IPS-20b (cell line): ENCODE measurements around the gene ACP7.

Experiments used
- H3K27ac ChIP-seq: one replicate; pipeline ENCODE4 v1.5.1; 2013; ENCODE audit warnings: low read length
- H3K27me3 ChIP-seq: 2 replicates; pipeline ENCODE4 v1.6.1; 2013; ENCODE audit warnings: mild to moderate bottlenecking, low read length, inconsistent platforms; ENCODE audit not compliant: insufficient read depth
- H3K36me3 ChIP-seq: 2 replicates; pipeline ENCODE4 v1.6.1; 2013; ENCODE audit warnings: low read depth, mild to moderate bottlenecking, inconsistent platforms, low read length, moderate library complexity; ENCODE audit not compliant: insufficient read depth
- H3K4me1 ChIP-seq: 2 replicates; pipeline ENCODE4 v1.6.1; 2013; ENCODE audit warnings: mild to moderate bottlenecking, control low read depth, inconsistent platforms, low read length, moderate library complexity; ENCODE audit not compliant: insufficient read depth
- H3K4me3 ChIP-seq: 2 replicates; pipeline ENCODE4 v1.5.1; 2013; ENCODE audit warnings: mild to moderate bottlenecking, low read length, inconsistent platforms
- H3K9ac ChIP-seq: 2 replicates; pipeline ENCODE4 v1.6.1; 2013; ENCODE audit warnings: low read depth, mild to moderate bottlenecking, inconsistent platforms, low read length, moderate library complexity
- H3K9me3 ChIP-seq: 2 replicates; pipeline ENCODE4 v1.6.1; 2013; ENCODE audit warnings: mild to moderate bottlenecking, low read depth, low read length, inconsistent platforms; ENCODE audit not compliant: insufficient read depth

The ACP7 gene

GRCh38 chr19:39156326-39157230 is 72.4 kb downstream of the ACP7 start:
- H3K4me1 ChIP-seq, result peaks cover 8% of the 10 kb centered on the region

DNA sequence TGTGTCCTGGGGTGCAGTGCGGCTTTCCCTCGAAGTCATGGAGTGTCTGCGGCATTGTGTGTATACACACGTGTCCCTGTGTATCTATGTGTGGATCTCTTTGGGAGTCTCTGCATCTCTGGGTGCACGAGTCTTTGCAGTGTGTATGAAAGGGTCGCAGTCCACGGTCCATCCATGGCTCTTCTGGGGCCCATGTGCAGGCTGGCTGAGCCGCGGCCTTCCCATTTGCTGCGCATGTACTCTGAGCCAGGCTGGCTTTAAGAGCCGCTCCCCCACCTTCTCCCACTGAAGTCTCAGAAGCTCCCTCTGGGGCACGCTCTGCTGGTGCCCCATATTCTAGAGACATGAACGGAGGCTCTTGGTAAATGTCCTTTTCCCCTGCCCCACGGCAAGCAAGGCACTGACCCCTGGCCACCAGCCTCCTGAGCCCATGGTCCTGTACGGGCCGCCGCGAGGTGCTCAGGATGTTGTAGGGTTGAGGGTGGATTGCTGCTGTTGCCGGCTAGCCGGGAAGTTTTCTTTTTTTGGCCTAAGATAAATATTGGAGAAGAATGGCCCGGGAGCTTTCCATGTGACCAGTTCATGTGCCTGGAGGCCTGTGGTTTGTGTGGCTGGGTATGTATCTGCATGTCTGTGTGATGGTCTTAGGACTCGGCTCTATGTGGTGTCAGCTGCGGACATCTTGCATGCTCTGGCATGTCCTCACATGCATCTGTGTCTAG is 73.3 kb downstream of the ACP7 start:
- Histone ChIP-seq H3K36me3 (no peaks in the 10 kb centered on the region), H3K9me3 (no peaks in the 10 kb centered on the region), H3K27me3 (no peaks in the 10 kb centered on the region), H3K9ac (no peak overlapping the region), H3K27ac (no peak overlapping the region), H3K4me1 (peaks cover 8% of the 10 kb centered on the region), H3K4me3 (no peak overlapping the region)

More at GRCh38 chr19:39156326-39157230, 72.4 kb downstream of the ACP7 start:
- Histone ChIP-seq H3K27me3 (no peaks in the 10 kb centered on the region), H3K27ac (no peak overlapping the region), H3K9me3 (no peaks in the 10 kb centered on the region), H3K4me3 (no peak overlapping the region), H3K36me3 (no peaks in the 10 kb centered on the region), H3K9ac (no peak overlapping the region)

DNA sequence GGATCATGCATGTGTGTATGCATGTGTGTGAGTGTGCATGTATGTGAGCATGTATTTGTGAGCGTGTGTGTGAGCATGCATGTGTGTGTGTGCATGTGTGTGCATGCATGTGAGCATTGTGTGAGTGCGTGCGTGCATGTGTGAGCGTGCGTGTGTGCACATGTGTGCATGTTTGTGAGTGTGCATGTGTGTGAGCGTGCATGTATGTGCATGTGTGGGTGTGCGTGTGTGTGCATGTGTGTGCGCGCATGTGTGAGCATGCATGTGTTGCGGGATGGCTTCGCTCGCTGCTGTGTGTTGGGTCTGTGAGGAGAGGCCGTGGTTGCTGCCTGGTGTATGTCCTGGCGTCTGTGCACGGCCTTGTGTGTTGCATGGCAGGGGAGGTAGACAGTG is 73.8 kb downstream of the ACP7 start:
- H3K27ac ChIP-seq, result no peak overlapping the region

GRCh38 chr19:39158646-39159260 is 74.6 kb downstream of the ACP7 start:
- H3K27me3 ChIP-seq, result no peaks in the 10 kb centered on the region
- H3K27ac ChIP-seq, result no peak overlapping the region
- peaks cover 8% of the 10 kb centered on the region for H3K4me1 ChIP-seq
- H3K9ac ChIP-seq, result no peak overlapping the region
- H3K4me3 ChIP-seq, result no peak overlapping the region
- no peaks in the 10 kb centered on the region for H3K36me3 ChIP-seq
- no peaks in the 10 kb centered on the region for H3K9me3 ChIP-seq

More for the DNA sequence above, 73.8 kb downstream of the ACP7 start:
- H3K9ac ChIP-seq, result no peak overlapping the region
- H3K27me3 ChIP-seq, result no peaks in the 10 kb centered on the region
- H3K9me3 ChIP-seq, result no peaks in the 10 kb centered on the region
- peaks cover 8% of the 10 kb centered on the region for H3K4me1 ChIP-seq
- H3K4me3 ChIP-seq, result no peak overlapping the region
- no peaks in the 10 kb centered on the region for H3K36me3 ChIP-seq

DNA sequence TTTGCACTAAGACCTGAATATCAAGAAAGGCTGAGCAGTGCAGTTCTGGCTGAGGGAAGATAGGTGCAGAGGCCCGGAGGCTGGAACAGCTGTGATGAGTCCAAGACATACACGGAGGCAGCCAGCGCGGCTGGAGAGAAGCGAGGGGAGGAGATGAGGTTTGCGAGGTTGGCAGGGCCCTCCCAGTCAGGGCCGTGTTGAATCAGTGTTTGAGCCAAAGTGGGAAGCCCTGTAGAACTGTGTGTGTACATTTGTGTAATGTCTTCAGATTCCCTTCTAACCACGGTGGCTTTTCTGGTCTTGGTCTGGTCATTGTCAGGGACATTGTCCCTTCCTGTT is 76.3 kb downstream of the ACP7 start:
- Histone ChIP-seq H3K27me3 (no peaks in the 10 kb centered on the region), H3K9me3 (no peaks in the 10 kb centered on the region), H3K4me3 (no peak overlapping the region), H3K27ac (no peak overlapping the region), H3K9ac (no peak overlapping the region), H3K4me1 (no peaks in the 10 kb centered on the region; the same call in 1 of the 2 replicates), H3K36me3 (no peaks in the 10 kb centered on the region)
